AG10803 (cell line): Measurements from ENCODE around the gene SLC12A8.

Source experiments
- DNase-seq: peaks from one replicate; pipeline ENCODE4 v3.0.0; 2010; ENCODE audit warnings: low read depth
- H3K4me3 ChIP-seq: 2 replicates; pipeline ENCODE4 v1.5.1; 2011; ENCODE audit warnings: mild to moderate bottlenecking, low read length, control low read depth
- TF ChIP-seq, protein P1 (sequence below): conservative IDR thresholded peaks from 2 replicates; pipeline ENCODE4 v1.5.1; 2011; ENCODE audit warnings: mild to moderate bottlenecking, low read length, control low read depth, inconsistent platforms

The SLC12A8 gene

GRCh38 chr3:125194061-125194848, 18.3 kb downstream of the SLC12A8 start:
- no peak for DNase-seq

DNA sequence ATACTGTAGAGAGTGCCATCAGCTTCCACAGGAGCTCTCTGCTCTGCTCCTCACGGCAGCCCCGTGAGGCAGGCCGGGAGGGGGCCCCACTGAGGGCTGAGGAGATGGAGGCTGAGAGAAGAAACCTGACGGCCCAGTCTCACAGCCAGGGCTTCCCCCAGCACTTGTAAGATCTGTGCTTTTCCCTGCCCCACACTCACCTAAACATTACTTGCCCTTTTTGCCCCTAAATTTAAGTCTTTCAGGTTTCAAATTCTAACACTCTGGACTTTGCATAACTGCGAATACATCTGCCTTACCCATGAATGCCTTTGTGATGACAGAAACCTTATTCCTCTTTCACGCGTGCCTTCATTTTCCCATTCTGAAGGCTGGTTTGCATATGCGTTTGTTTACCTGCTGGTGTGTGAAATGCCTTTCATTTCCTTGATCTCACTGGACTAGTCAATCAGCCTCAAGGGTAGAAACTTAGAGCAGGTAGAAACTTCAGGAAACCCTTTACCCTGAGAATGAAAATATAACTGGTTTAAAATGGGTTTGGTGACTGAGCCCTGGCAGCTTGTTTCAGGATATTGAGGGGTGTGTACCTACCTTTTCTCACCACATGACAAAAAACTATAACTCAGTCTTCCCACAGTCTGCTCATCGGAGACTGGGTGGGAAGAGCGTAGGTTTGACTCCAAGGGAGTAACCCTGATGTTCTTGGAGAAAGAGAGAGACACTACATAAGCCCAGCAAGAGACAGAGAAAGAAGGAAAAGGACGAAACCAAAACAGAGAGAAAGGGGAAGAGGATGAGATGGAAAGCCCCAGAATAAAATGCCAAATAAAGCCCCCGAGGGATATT, 20.1 kb downstream of the SLC12A8 start:
- no peak overlapping the region for H3K4me3 ChIP-seq
- TF ChIP-seq, protein P1, sequence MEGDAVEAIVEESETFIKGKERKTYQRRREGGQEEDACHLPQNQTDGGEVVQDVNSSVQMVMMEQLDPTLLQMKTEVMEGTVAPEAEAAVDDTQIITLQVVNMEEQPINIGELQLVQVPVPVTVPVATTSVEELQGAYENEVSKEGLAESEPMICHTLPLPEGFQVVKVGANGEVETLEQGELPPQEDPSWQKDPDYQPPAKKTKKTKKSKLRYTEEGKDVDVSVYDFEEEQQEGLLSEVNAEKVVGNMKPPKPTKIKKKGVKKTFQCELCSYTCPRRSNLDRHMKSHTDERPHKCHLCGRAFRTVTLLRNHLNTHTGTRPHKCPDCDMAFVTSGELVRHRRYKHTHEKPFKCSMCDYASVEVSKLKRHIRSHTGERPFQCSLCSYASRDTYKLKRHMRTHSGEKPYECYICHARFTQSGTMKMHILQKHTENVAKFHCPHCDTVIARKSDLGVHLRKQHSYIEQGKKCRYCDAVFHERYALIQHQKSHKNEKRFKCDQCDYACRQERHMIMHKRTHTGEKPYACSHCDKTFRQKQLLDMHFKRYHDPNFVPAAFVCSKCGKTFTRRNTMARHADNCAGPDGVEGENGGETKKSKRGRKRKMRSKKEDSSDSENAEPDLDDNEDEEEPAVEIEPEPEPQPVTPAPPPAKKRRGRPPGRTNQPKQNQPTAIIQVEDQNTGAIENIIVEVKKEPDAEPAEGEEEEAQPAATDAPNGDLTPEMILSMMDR, result no peak
- DNase-seq, result no peak

More at GRCh38 chr3:125194061-125194848, 18.3 kb downstream of the SLC12A8 start:
- TF ChIP-seq, protein P1, result no peak
- no peak overlapping the region for H3K4me3 ChIP-seq

GRCh38 chr3:125191730-125192129, 20.8 kb downstream of the SLC12A8 start:
- TF ChIP-seq, protein P1, result no peak
- DNase-seq, result no peak
- no peak overlapping the region for H3K4me3 ChIP-seq

- TF ChIP-seq, protein P1, result no peak
- peak; percentile 55 for DNase-seq
- H3K4me3 ChIP-seq, result no peak overlapping the region
Observed at GRCh38 chr3:125191256-125191655, 21.3 kb downstream of the SLC12A8 start.

DNA sequence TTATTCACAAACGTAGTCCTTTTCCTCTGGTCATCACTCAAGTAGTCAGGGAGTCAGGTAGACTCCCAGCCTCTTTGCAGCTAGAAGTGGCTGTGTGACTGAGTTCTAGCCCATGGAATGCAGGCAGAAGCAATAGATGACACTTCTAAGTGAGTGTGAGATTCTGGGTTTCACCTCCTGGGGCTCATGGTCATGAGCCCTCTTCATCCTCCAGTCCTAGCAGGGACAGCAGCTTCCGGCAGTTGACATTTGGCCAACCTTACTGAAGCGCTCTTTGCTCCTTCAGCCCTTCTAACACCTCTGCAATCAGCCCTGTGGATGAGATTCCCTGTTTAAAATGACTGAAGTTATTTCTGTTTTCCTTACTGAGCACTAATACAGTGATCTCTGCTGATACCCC, 21.8 kb downstream of the SLC12A8 start:
- TF ChIP-seq, protein P1, result no peak

GRCh38 chr3:125189378-125190165, 23.0 kb downstream of the SLC12A8 start:
- TF ChIP-seq, protein P1, result no peak
- no peak for DNase-seq
- H3K4me3 ChIP-seq, result no peak overlapping the region

More for the DNA sequence above, 21.8 kb downstream of the SLC12A8 start:
- H3K4me3 ChIP-seq, result no peak overlapping the region
- DNase-seq, result no peak
